K562 (cell line): ENCODE results near the gene RNF144A. TPM values are rescaled to one million over a fixed set of nuclear protein-coding genes. Genes with fewer than 3 reads are reported as not detected.

Source experiments
- ATAC-seq: fragments of 200-7000 bp; cut with Tn5 transposase; 3 replicates; pipeline ENCODE4 v1.9.1; 2020; ENCODE audit warnings: moderate library complexity
- BruUV-seq: library from RNA; stranded (reverse); fragments of 400-500 nt; replicated peaks from 2 replicates; lab custom pipeline; 2021; lab: Mats Ljungman, UMichigan
- CTCF ChIA-PET: fragments of 300-600 bp; formaldehyde crosslinking; extraction: SDS; loops from one replicate; lab custom pipeline; 2021; ENCODE audit warnings: low intra/inter-chr PET ratio; lab: Yijun Ruan, JAX
- POLR2A ChIA-PET: fragments of 300-600, 350-650 bp; sonication (Branson Sonifier 250); formaldehyde crosslinking; extraction: SDS; loops from one replicate; lab custom pipeline; 2021; ENCODE audit warnings: antibody characterized with exemption, inconsistent platforms; lab: Yijun Ruan, JAX
- DNase-seq, 4 experiments: peaks; one replicate each; pipeline versions ENCODE4 v3.0.0 to v3.0.0-alpha.2; 2011 to 2018; ENCODE audit warnings: low spot score in 3 of 4, mixed read lengths in 3 of 4; ENCODE audit errors: extremely low read depth in 1 of 4
- FAIRE-seq: peaks from 2 replicates; lab custom pipeline; 2011; peaks lifted over from hg19 to GRCh38; lab: Jason Lieb, UNC
- H2AFZ ChIP-seq: 2 replicates; pipeline ENCODE4 v1.6.0; 2011; ENCODE audit warnings: low read depth, low read length, control low read depth, inconsistent platforms
- H3K27ac ChIP-seq: fragments of 200-600 bp; 3 replicates; pipeline ENCODE4 v1.8.0; 2011; ENCODE audit warnings: low read depth, mild to moderate bottlenecking, control low read depth, inconsistent platforms, low read length, moderate library complexity, mixed read lengths; ENCODE audit errors: extremely low read depth
- H3K27me3 ChIP-seq, 2 experiments: fragments of 300-600 bp in 1 of 2; 2 replicates in 1 of 2; 3 replicates in 1 of 2; pipeline versions ENCODE4 v1.6.0 to v1.8.0; 2011; ENCODE audit warnings: inconsistent platforms in 2 of 2, low read length in 2 of 2, mild to moderate bottlenecking in 1 of 2, mixed read lengths in 1 of 2, moderate library complexity in 1 of 2; ENCODE audit not compliant: control insufficient read depth in 2 of 2, insufficient read depth in 2 of 2
- H3K36me3 ChIP-seq: fragments of 300-600 bp; 3 replicates; pipeline ENCODE4 v1.8.0; 2011; ENCODE audit warnings: mild to moderate bottlenecking, low read length, inconsistent platforms; ENCODE audit not compliant: control insufficient read depth, insufficient read depth
- H3K4me1 ChIP-seq, 2 experiments: fragments of 200-600 bp in 1 of 2; replicated peaks in 1 of 2; 2 replicates in 1 of 2; 3 replicates in 1 of 2; pipeline versions ENCODE4 v1.5.1 to v1.8.0; 2011; ENCODE audit warnings: inconsistent platforms in 2 of 2, low read length in 2 of 2, mild to moderate bottlenecking in 1 of 2, mixed read lengths in 1 of 2, moderate library complexity in 1 of 2; ENCODE audit not compliant: control insufficient read depth in 2 of 2, insufficient read depth in 2 of 2
- H3K4me2 ChIP-seq: 2 replicates; pipeline ENCODE4 v1.6.1; 2011; ENCODE audit warnings: low read length, control low read depth, inconsistent platforms, mixed read lengths; ENCODE audit not compliant: insufficient read depth
- H3K4me3 ChIP-seq: fragments of 200-600 bp; sonication (generic), shearing (Covaris generic); 2 replicates; pipeline ENCODE4 v1.5.1; 2016; ENCODE audit warnings: control low read depth, inconsistent platforms
- H3K79me2 ChIP-seq: fragments of 200-600 bp; 3 replicates; pipeline ENCODE4 v1.8.0; 2011; ENCODE audit warnings: low read length, inconsistent platforms; ENCODE audit not compliant: control insufficient read depth, insufficient read depth
- H3K9ac ChIP-seq, 2 experiments: 2 replicates each; pipeline versions ENCODE4 v1.6.0 to v1.6.1; 2011; ENCODE audit warnings: low read depth in 2 of 2, low read length in 2 of 2, control low read depth in 1 of 2, inconsistent platforms in 1 of 2, mild to moderate bottlenecking in 1 of 2, mixed read lengths in 1 of 2; ENCODE audit not compliant: insufficient read depth in 1 of 2
- H3K9me1 ChIP-seq: one replicate; pipeline ENCODE4 v1.6.0; 2011; ENCODE audit warnings: inconsistent platforms, mild to moderate bottlenecking, low read length, moderate library complexity; ENCODE audit not compliant: control insufficient read depth, insufficient read depth
- H3K9me3 ChIP-seq: replicated peaks from 2 replicates; pipeline ENCODE4 v1.5.1; 2011; ENCODE audit warnings: low read depth, low read length, inconsistent platforms; ENCODE audit not compliant: control insufficient read depth, insufficient read depth
- H4K20me1 ChIP-seq: replicated peaks from 2 replicates; pipeline ENCODE4 v1.6.1; 2011; ENCODE audit warnings: low read length, inconsistent platforms, mixed read lengths; ENCODE audit not compliant: control insufficient read depth, insufficient read depth
- CEBPG ChIP-seq, 3 experiments: fragments of 200-800 bp in 1 of 3; sonication (Bioruptor generic) in 1 of 3; sonication (generic) in 1 of 3; formaldehyde crosslinking in 1 of 3; IDR thresholded peaks in 2 of 3; conservative IDR thresholded peaks in 1 of 3; 2 replicates each; pipeline versions ENCODE4 v1.6.1 to v1.8.0; 2016 to 2022; ENCODE audit warnings: missing compliant biosample characterization in 2 of 3, missing genetic modification characterization in 2 of 3, mild to moderate bottlenecking in 1 of 3, missing genetic modification reagents in 1 of 3
- CHCHD3 ChIP-seq: fragments of 250-450 bp; sonication (Bioruptor Pico); IDR thresholded peaks from 2 replicates; pipeline ENCODE4 v2.1.2; 2022; ENCODE audit warnings: mild to moderate bottlenecking
- EHMT2 ChIP-seq: fragments of 450-650 bp; IDR thresholded peaks from 2 replicates; pipeline ENCODE4 v1.6.1; 2018; ENCODE audit warnings: antibody characterized with exemption
- ELF4 ChIP-seq: fragments of 450-650 bp; formaldehyde crosslinking; IDR thresholded peaks from 2 replicates; pipeline ENCODE4 v1.4.0; 2022; ENCODE audit warnings: missing genetic modification characterization
- IFI16 ChIP-seq: fragments of 250-450 bp; sonication (Bioruptor Pico); IDR thresholded peaks from 2 replicates; pipeline ENCODE4 v2.1.2; 2022; ENCODE audit warnings: mild to moderate bottlenecking, inconsistent platforms
- NCOA6 ChIP-seq: fragments of 450-650 bp; IDR thresholded peaks from 2 replicates; pipeline ENCODE4 v1.6.1; 2017; ENCODE audit warnings: mild to moderate bottlenecking
- NELFE ChIP-seq: IDR thresholded peaks from 2 replicates; pipeline ENCODE4 v1.6.1; 2011; ENCODE audit warnings: mild to moderate bottlenecking; ENCODE audit not compliant: insufficient read depth, insufficient read length
- PHB2 ChIP-seq: fragments of 450-650 bp; IDR thresholded peaks from 2 replicates; pipeline ENCODE4 v1.6.1; 2017; ENCODE audit warnings: low read depth
- POLR2G ChIP-seq: fragments of 200-400 bp; formaldehyde crosslinking; IDR thresholded peaks from 2 replicates; pipeline ENCODE4 v1.6.1; 2017; ENCODE audit warnings: low read depth, mild to moderate bottlenecking, antibody characterized with exemption, low read length, moderate library complexity
- SMAD2 ChIP-seq: fragments of 150-350 bp; IDR thresholded peaks from 2 replicates; pipeline ENCODE4 v1.6.1; 2014; ENCODE audit warnings: low read depth, mild to moderate bottlenecking, low read length
- SMARCA5 ChIP-seq: fragments of 450-650 bp; IDR thresholded peaks from 2 replicates; pipeline ENCODE4 v1.6.1; 2016
- SRSF1 ChIP-seq: fragments of 200-400 bp; formaldehyde crosslinking; IDR thresholded peaks from 2 replicates; pipeline ENCODE4 v1.6.1; 2017; ENCODE audit warnings: mild to moderate bottlenecking, low read depth, low read length, moderate library complexity
- ZNF23 ChIP-seq: fragments of 250-450 bp; sonication (Bioruptor Pico); IDR thresholded peaks from 2 replicates; pipeline ENCODE4 v1.4.0; 2020; ENCODE audit warnings: mild to moderate bottlenecking
- ZNF431 ChIP-seq: sonication (generic); formaldehyde crosslinking; IDR thresholded peaks from 2 replicates; pipeline ENCODE4 v1.8.0; 2022; ENCODE audit warnings: mild to moderate bottlenecking, missing genetic modification reagents
- ZNF444 ChIP-seq: fragments of 250-450 bp; sonication (Bioruptor Pico); IDR thresholded peaks from 2 replicates; pipeline ENCODE4 v1.4.0; 2020; ENCODE audit warnings: mild to moderate bottlenecking, moderate library complexity
- ZNF696 ChIP-seq: fragments of 250-450 bp; sonication (Bioruptor Pico); conservative IDR thresholded peaks from 2 replicates; pipeline ENCODE4 v1.4.0; 2020; ENCODE audit warnings: mild to moderate bottlenecking, moderate library complexity
- ZZZ3 ChIP-seq: fragments of 450-650 bp; IDR thresholded peaks from 2 replicates; pipeline ENCODE4 v1.6.1; 2016; ENCODE audit warnings: antibody characterized with exemption, mild to moderate bottlenecking, moderate library complexity
- WGBS: fragments of 100-300 bp; shearing (Covaris generic); methylation state at CpG from one replicate; pipeline ENCODE4 v1.1.6; 2016; ENCODE audit warnings: low coverage, mixed read lengths; ENCODE audit not compliant: insufficient coverage; ENCODE audit errors: missing lambda C conversion rate; 5-methylcytosine and 5-hydroxymethylcytosine counted together
- in situ Hi-C: fragments of 300-500 bp; cut with MboI; formaldehyde crosslinking; loops from 4 replicates; pipeline ENCODE4 v1.15.0; 2018; ENCODE audit warnings: inconsistent platforms, mixed read lengths
- intact Hi-C: fragments of 100-400 bp; cut with micrococcal nuclease; formaldehyde crosslinking; loops from 2 replicates; pipeline ENCODE4 v1.14.2; 2022
- polyA plus RNA-seq, 8 experiments: library from polyadenylated mRNA; depleted of rRNA in 4 of 8; stranded (reverse) in 5 of 8; unstranded in 3 of 8; fragments of >200 nt; fragmentation: Nextera tagmentation in 2 of 8; fragmentation: Illumina TruSeq in 1 of 8; extraction: Ambion mirVana in 2 of 8; extraction: Trizol in 1 of 8; gene quantifications; 2 replicates each; pipeline versions ENCODE4 v1.2.1 to v1.2.3, GENCODE V29; 2011 to 2014; ENCODE audit warnings: inconsistent platforms in 1 of 8, missing spikeins in 1 of 8
- total RNA-seq, 7 experiments: library from RNA; depleted of rRNA in 6 of 7; stranded (reverse); fragments of >200 nt in 6 of 7; fragmentation: Illumina TruSeq in 2 of 7; extraction: Trizol in 2 of 7; gene quantifications; 2 replicates each; pipeline versions ENCODE4 v1.2.1 to v1.2.3, GENCODE V29; 2011 to 2021; ENCODE audit warnings: low replicate concordance in 1 of 7
- TF ChIP-seq, protein P1 (sequence below): fragments of 450-650 bp; formaldehyde crosslinking; IDR thresholded peaks from 2 replicates; pipeline ENCODE4 v1.4.0; 2020; ENCODE audit warnings: mild to moderate bottlenecking, mixed read lengths
- TF ChIP-seq, protein P2 (sequence below): fragments of 450-650 bp; IDR thresholded peaks from 2 replicates; pipeline ENCODE4 v1.6.1; 2016; ENCODE audit warnings: antibody characterized with exemption
- TF ChIP-seq, protein P3 (sequence below), 2 experiments: fragments of 250-450 bp in 1 of 2; fragments of 450-650 bp in 1 of 2; sonication (Bioruptor Pico) in 1 of 2; IDR thresholded peaks; 2 replicates each; pipeline versions ENCODE4 v1.6.1 to v1.8.0; 2016 to 2021; ENCODE audit warnings: mild to moderate bottlenecking in 2 of 2, moderate library complexity in 2 of 2, missing compliant biosample characterization in 1 of 2, missing genetic modification characterization in 1 of 2

RNF144A gene
- total and polyA plus RNA-seq, 9 of the 15 experiments (the other 6 are each of a cell fraction or from before 2014, with no cell fraction given), result 0.96 to 11.3 (median 6.2) TPM

DNA sequence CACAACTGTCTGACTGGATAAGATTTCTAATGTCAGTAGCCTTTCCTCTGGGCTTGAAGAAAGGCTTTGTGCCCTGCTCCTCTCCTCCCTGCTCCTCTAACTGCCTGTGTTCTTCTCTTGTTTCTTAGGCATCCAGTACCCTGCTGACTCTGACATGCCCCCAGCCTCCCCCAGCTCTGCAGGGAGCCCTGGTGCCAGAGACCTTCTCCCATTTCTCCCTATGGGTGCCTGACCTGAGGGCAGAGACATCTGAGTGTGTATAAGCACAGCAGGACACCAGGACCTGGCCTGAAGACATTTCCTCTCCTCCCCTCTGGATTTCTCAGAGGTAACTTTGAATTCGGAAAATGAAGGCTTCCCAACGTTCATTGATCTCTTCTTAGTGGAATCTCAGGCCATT lies 23.6 kb downstream of the RNF144A start:
- ChIA-PET POLR2A (interaction anchor here (0.7 kb wide), 2 partner anchors 57 to 212 kb away, joined by 3 read pairs; no protein-coding TSS in a partner anchor), CTCF (no interaction called here)
- Histone ChIP-seq H3K9ac (no peak overlapping the region; a peak in 1 of 4 replicates), H3K27me3 (no peaks in the 10 kb centered on the region), H3K9me1 (no peaks in the 10 kb centered on the region), H3K4me2 (no peak overlapping the region), H3K36me3 (no peaks in the 10 kb centered on the region; the same call in 2 of the 3 replicates), H3K4me1 (no peaks in the 10 kb centered on the region), H3K4me3 (no peak overlapping the region), H4K20me1 (no peaks in the 10 kb centered on the region), H2AFZ (no peak overlapping the region), H3K9me3 (no peaks in the 10 kb centered on the region), H3K27ac (no peak overlapping the region), H3K79me2 (no peaks in the 10 kb centered on the region)
- no peak for ATAC-seq
- TF ChIP-seq, protein P1, sequence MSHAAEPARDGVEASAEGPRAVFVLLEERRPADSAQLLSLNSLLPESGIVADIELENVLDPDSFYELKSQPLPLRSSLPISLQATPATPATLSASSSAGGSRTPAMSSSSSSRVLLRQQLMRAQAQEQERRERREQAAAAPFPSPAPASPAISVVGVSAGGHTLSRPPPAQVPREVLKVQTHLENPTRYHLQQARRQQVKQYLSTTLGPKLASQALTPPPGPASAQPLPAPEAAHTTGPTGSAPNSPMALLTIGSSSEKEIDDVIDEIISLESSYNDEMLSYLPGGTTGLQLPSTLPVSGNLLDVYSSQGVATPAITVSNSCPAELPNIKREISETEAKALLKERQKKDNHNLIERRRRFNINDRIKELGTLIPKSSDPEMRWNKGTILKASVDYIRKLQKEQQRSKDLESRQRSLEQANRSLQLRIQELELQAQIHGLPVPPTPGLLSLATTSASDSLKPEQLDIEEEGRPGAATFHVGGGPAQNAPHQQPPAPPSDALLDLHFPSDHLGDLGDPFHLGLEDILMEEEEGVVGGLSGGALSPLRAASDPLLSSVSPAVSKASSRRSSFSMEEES, result no peak
- TF ChIP-seq, protein P2, sequence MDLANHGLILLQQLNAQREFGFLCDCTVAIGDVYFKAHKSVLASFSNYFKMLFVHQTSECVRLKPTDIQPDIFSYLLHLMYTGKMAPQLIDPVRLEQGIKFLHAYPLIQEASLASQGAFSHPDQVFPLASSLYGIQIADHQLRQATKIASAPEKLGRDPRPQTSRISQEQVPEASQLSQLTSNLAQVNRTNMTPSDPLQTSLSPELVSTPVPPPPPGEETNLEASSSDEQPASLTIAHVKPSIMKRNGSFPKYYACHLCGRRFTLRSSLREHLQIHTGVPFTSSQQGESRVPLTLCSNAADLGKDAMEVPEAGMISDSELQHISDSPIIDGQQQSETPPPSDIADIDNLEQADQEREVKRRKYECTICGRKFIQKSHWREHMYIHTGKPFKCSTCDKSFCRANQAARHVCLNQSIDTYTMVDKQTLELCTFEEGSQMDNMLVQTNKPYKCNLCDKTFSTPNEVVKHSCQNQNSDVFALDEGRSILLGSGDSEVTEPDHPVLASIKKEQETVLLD, result no peak
- no peak for TF ChIP-seq CEBPG (CRISPR knock-in tag; IDR thresholded peaks at IDR 0.05)
- TF ChIP-seq CEBPG (tag; conservative IDR thresholded peaks at IDR 0.05 in 1 of 2, IDR thresholded peaks at IDR 0.05 in 1 of 2), result no peak
- TF ChIP-seq IFI16 (CRISPR knock-in tag), result no peak
- TF ChIP-seq NCOA6, result no peak
- no peak for TF ChIP-seq ZNF696 (CRISPR knock-in tag)
- no peak for TF ChIP-seq SRSF1
- TF ChIP-seq ZNF444 (CRISPR knock-in tag), result no peak
- TF ChIP-seq POLR2G, result no peak
- no peak for TF ChIP-seq SMAD2
- no peak for TF ChIP-seq NELFE
- TF ChIP-seq ZZZ3, result no peak
- TF ChIP-seq ZNF23 (CRISPR knock-in tag), result no peak
- TF ChIP-seq, protein P3, sequence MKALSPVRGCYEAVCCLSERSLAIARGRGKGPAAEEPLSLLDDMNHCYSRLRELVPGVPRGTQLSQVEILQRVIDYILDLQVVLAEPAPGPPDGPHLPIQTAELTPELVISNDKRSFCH (CRISPR knock-in tag; IDR thresholded peaks at IDR 0.05), result no peak
- TF ChIP-seq, protein P3 (tag; IDR thresholded peaks at IDR 0.05), result no peak
- no peak for TF ChIP-seq CHCHD3 (CRISPR knock-in tag)
- TF ChIP-seq SMARCA5, result no peak
- no peak for TF ChIP-seq EHMT2
- no peak for TF ChIP-seq ZNF431 (CRISPR knock-in tag)
- no peak for TF ChIP-seq ELF4 (CRISPR knock-in tag)
- TF ChIP-seq PHB2, result no peak
- intact Hi-C loops, result no loop called here
- FAIRE-seq, result no peak
- no TSS peak for BruUV-seq
- WGBS, result 24% methylated on average over 2 of the region's 2 CpGs
- no peak for DNase-seq
- in situ Hi-C loops, result no loop called here
